ENCODE data around the gene ORAI2. TPM values are rescaled to one million over a fixed set of nuclear protein-coding genes. Genes with fewer than 3 reads are reported as not detected.

Gene ORAI2
- total and polyA plus RNA-seq, 2 of the 8 experiments (the other 6 are each of a cell fraction or from before 2014, with no cell fraction given), result 20.7 to 35.2 TPM

DNA sequence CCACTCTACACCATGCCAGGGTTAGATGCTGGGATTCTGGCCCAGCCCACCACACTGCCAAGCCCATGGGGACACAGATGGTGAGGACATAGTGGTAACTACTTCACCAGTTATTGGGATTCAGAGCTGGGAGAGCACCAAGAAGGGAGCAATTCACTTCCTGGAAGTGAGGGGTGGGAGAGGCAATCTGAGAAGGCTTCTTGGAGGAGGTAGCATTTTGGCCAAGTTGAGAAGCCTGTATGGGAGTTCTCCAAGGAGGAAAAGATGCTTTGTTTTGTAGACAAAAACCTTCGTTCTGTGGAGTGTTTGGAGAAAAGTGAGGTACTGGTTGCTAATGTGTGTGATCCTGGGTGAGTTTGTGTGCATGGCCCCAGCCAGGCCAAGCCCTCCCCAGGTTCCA, 41.0 kb upstream of the ORAI2 start:
- ChIA-PET POLR2A (ENCODE audit: partially characterized antibody) (interaction anchor here (1.3 to 1.7 kb wide), 3 partner anchors 10 to 110 kb away, joined by 3 to 5 read pairs (median 4); no protein-coding TSS in a partner anchor), CTCF (ENCODE audit: partially characterized antibody) (interaction anchor here (1.1 to 11.4 kb wide), 9 partner anchors 13 to 112 kb away, joined by 3 to 118 read pairs (median 7); partner anchors contain the start of gene SH2B2)
- no peak for TF ChIP-seq BCL11A (IDR thresholded peaks at IDR 0.05; ENCODE audit: low read depth in 2 of 2, low read length in 2 of 2)
- TF ChIP-seq SAP30 (IDR thresholded peaks at IDR 0.05; ENCODE audit: insufficient read depth, insufficient replicate concordance, low read length), result no peak
- no peak for TF ChIP-seq CEBPB (IDR thresholded peaks at IDR 0.05; ENCODE audit: low read depth, low read length)
- TF ChIP-seq CBX8 (IDR thresholded peaks at IDR 0.05; ENCODE audit: borderline replicate concordance, low read depth, low read length), result no peak
- no peak for TF ChIP-seq ZNF274 (IDR thresholded peaks at IDR 0.05; ENCODE audit: borderline replicate concordance, extremely low read depth, low read length)
- TF ChIP-seq POLR2AphosphoS5 (IDR thresholded peaks at IDR 0.05; ENCODE audit: low read depth, low read length), result no peak
- TF ChIP-seq ASH2L (IDR thresholded peaks at IDR 0.05; ENCODE audit: low read length), result no peak
- TF ChIP-seq SIX5 (IDR thresholded peaks at IDR 0.05; ENCODE audit: low read depth, low read length), result no peak
- no peak for TF ChIP-seq SIN3A (conservative IDR thresholded peaks at IDR 0.05 in 1 of 2, IDR thresholded peaks at IDR 0.05 in 1 of 2; ENCODE audit: low read depth in 1 of 2, low read length in 2 of 2)
- no peak for TF ChIP-seq RAD21 (IDR thresholded peaks at IDR 0.05 in 1 of 2, conservative IDR thresholded peaks at IDR 0.05 in 1 of 2; ENCODE audit: low read depth in 2 of 2, low read length in 2 of 2)
- no peak for TF ChIP-seq PHF8 (conservative IDR thresholded peaks at IDR 0.05; ENCODE audit: low read depth, low read length)
- TF ChIP-seq, protein P1, sequence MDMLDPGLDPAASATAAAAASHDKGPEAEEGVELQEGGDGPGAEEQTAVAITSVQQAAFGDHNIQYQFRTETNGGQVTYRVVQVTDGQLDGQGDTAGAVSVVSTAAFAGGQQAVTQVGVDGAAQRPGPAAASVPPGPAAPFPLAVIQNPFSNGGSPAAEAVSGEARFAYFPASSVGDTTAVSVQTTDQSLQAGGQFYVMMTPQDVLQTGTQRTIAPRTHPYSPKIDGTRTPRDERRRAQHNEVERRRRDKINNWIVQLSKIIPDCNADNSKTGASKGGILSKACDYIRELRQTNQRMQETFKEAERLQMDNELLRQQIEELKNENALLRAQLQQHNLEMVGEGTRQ (IDR thresholded peaks at IDR 0.05; ENCODE audit: low read length), result no peak
- no peak for TF ChIP-seq MAFK (IDR thresholded peaks at IDR 0.05; ENCODE audit: low read depth, low read length)

More for the DNA sequence above, 41.0 kb upstream of the ORAI2 start:
- H2AFZ ChIP-seq (ENCODE audit: low read length), result no peak overlapping the region
- no peak overlapping the region for H4K8ac ChIP-seq (ENCODE audit: extremely low read depth, insufficient read depth, low read length)
- H3K18ac ChIP-seq (ENCODE audit: extremely low read depth, low read length), result no peak overlapping the region
- no peaks in the 10 kb centered on the region for H3K36me3 ChIP-seq (ENCODE audit: control insufficient read depth in 2 of 4, insufficient read depth in 4 of 4, low read length in 3 of 4)
- no peak overlapping the region for H2AK5ac ChIP-seq (ENCODE audit: low read depth, low read length)
- no peak overlapping the region for H3K23ac ChIP-seq (ENCODE audit: insufficient read length)
- peaks cover 3 to 5% of the 10 kb centered on the region in 2 experiments; a peak in 2 of 4 replicates for H3K79me2 ChIP-seq (ENCODE audit: control insufficient read depth in 1 of 2, insufficient read depth in 2 of 2, low read length in 2 of 2)
- no peak overlapping the region for H2BK5ac ChIP-seq (ENCODE audit: low read depth, low read length)
- peaks cover 1% of the 10 kb centered on the region in 2 experiments for H4K20me1 ChIP-seq (replicated peaks in 1 of 2; ENCODE audit: control insufficient read depth in 1 of 2, insufficient read depth in 2 of 2, low read length in 2 of 2)
- no peak overlapping the region for H4K5ac ChIP-seq (ENCODE audit: insufficient read length, low read depth, low read length)
- no peak overlapping the region for H3K56ac ChIP-seq (replicated peaks; ENCODE audit: insufficient read length, low read depth, low read length)
- no peak overlapping the region for H3K14ac ChIP-seq (ENCODE audit: insufficient read length)
- H4K91ac ChIP-seq (replicated peaks; ENCODE audit: insufficient read length, low read length), result no peak overlapping the region
- no peak for FAIRE-seq
- H2BK120ac ChIP-seq (replicated peaks; ENCODE audit: low read depth, low read length), result no peak overlapping the region
- no peak overlapping the region for H3K4me3 ChIP-seq (ENCODE audit: extremely low read depth in 1 of 4, insufficient read depth in 2 of 4, low read depth in 3 of 4, low read length in 4 of 4)
- DNase-seq (ENCODE audit: low read depth in 1 of 2, low spot score in 2 of 2), result no peak
- H3K23me2 ChIP-seq (ENCODE audit: low read depth, low read length), result peaks cover 11% of the 10 kb centered on the region
- no peak overlapping the region for H3K27ac ChIP-seq (ENCODE audit: low read depth, low read length)
- no peak overlapping the region for H2BK20ac ChIP-seq (ENCODE audit: low read length)
- 79% methylated on average over 1 of the region's 1 CpG; no CpG with 5 or more reads in 1 of the 2 experiments for WGBS, 2 experiments (ENCODE audit: extremely low coverage in 1 of 2, insufficient coverage in 1 of 2, insufficient read length in 1 of 2, insufficient replicate concordance in 2 of 2, low coverage in 1 of 2, low lambda C conversion rate in 2 of 2, missing lambda C conversion rate in 1 of 2)
- peaks cover 0 to 6% (median 1%) of the 10 kb centered on the region in 4 experiments; a peak in 2 of 7 replicates for H3K4me1 ChIP-seq (replicated peaks in 1 of 4; ENCODE audit: control insufficient read depth in 3 of 4, insufficient read depth in 4 of 4, low read length in 3 of 4)
- H3K79me1 ChIP-seq (ENCODE audit: low read depth, low read length), result no peaks in the 10 kb centered on the region
- H3K9ac ChIP-seq (replicated peaks in 1 of 4; ENCODE audit: extremely low read depth in 1 of 4, low read depth in 3 of 4, low read length in 3 of 4), result no peak overlapping the region
- no peaks in the 10 kb centered on the region for H3K27me3 ChIP-seq (replicated peaks in 1 of 4; ENCODE audit: control insufficient read depth in 3 of 4, extremely low read depth in 1 of 4, insufficient read depth in 3 of 4, low read length in 3 of 4)
- no peak overlapping the region for H2BK15ac ChIP-seq (ENCODE audit: low read length)
- no peak overlapping the region for H3K4ac ChIP-seq (replicated peaks; ENCODE audit: insufficient read length, low read depth, low read length)
- H3K4me2 ChIP-seq (ENCODE audit: insufficient read depth in 1 of 2, low read depth in 2 of 2, low read length in 2 of 2), result no peak overlapping the region
- no peaks in the 10 kb centered on the region for H3K9me3 ChIP-seq (ENCODE audit: insufficient read depth in 2 of 2, low read depth in 1 of 2, low read length in 1 of 2)
- no peak overlapping the region for H2BK12ac ChIP-seq (ENCODE audit: low read depth, low read length)
